ENCODE results near the gene CSTPP1.
"Not testable (repeated sequence)": the region's sequence is repeated elsewhere in the genome, so short reads cannot be mapped to it uniquely, and the experiment has no call there.

CSTPP1 gene

GRCh38 chr11:47185305-47186075, 248.9 kb downstream of the CSTPP1 start:
- no peak for DNase-seq

- DNase-seq = peak; percentile 29
Measured at GRCh38 chr11:47186076-47186699, 249.6 kb downstream of the CSTPP1 start, which contains the start of gene PACSIN3. TSS of gene PACSIN3 (minus strand) at chr11:47186434. CDS start at chr11:47182727, 3,707 bp downstream.

GRCh38 chr11:47186700-47187695, 250.4 kb downstream of the CSTPP1 start:
- DNase-seq = peak; percentile 29

- no peak for DNase-seq
Measured at GRCh38 chr11:47187723-47188122, 251.2 kb downstream of the CSTPP1 start.

GRCh38 chr11:47188259-47188658, 251.7 kb downstream of the CSTPP1 start:
- DNase-seq = no peak

- no peak for DNase-seq
Measured at GRCh38 chr11:47189100-47189834, 252.7 kb downstream of the CSTPP1 start.

- DNase-seq = not testable (repeated sequence)
Measured at GRCh38 chr11:47191137-47191536, 254.6 kb downstream of the CSTPP1 start.

- no peak for DNase-seq
Measured at GRCh38 chr11:47192111-47192510, 255.6 kb downstream of the CSTPP1 start.

- not testable (repeated sequence) for DNase-seq
Measured at GRCh38 chr11:47198161-47198560, 261.6 kb downstream of the CSTPP1 start.

- DNase-seq = no peak
Measured at GRCh38 chr11:47201015-47201414, 264.5 kb downstream of the CSTPP1 start.

GRCh38 chr11:47202576-47202975, 266.0 kb downstream of the CSTPP1 start:
- no peak for DNase-seq

- DNase-seq = no peak
Measured at GRCh38 chr11:47204637-47204989, 268.1 kb downstream of the CSTPP1 start.

GRCh38 chr11:47206577-47206976, 270.0 kb downstream of the CSTPP1 start:
- DNase-seq = not testable (repeated sequence)

- no peak for DNase-seq
Measured at GRCh38 chr11:47207459-47207858, 270.9 kb downstream of the CSTPP1 start.

GRCh38 chr11:47208008-47208552, 271.5 kb downstream of the CSTPP1 start:
- DNase-seq = not testable (repeated sequence)

GRCh38 chr11:47208628-47209027, 272.1 kb downstream of the CSTPP1 start:
- DNase-seq = no peak

Measured in CD4-positive, alpha-beta T cell treated with Interleukin-15 for 1 hour (primary cell).